Naive B cell (primary cell): ENCODE data around the gene VPS13D. TPM values are rescaled to one million over a fixed set of nuclear protein-coding genes. Genes with fewer than 3 reads are reported as not detected.
"Not testable (repeated sequence)": the region's sequence is repeated elsewhere in the genome, so short reads cannot be mapped to it uniquely, and the experiment has no call there.

Source experiments
- ATAC-seq, 2 donors: fragments of 150-1000 bp; cut with Tn5 transposase; 2 replicates each; pipeline ENCODE4 v1.10.0; 2021; ENCODE audit warnings: low read depth in 2 of 2, mild to moderate bottlenecking in 2 of 2, moderate library complexity in 2 of 2
- DNase-seq: peaks from one replicate; pipeline ENCODE4 v3.0.0; 2022
- H3K27ac Mint-ChIP-seq, 6 donors: one replicate each; pipeline ENCODE4 v1.8.0; 2020 to 2022; ENCODE audit warnings: mild to moderate bottlenecking in 6 of 6, mixed read lengths in 6 of 6, moderate library complexity in 5 of 6, inconsistent platforms in 2 of 6
- H3K27me3 Mint-ChIP-seq, 3 donors: one replicate each; pipeline ENCODE4 v1.8.0; 2021 to 2022; ENCODE audit warnings: mixed read lengths in 3 of 3, mild to moderate bottlenecking in 1 of 3
- H3K36me3 Mint-ChIP-seq, 2 donors: one replicate each; pipeline ENCODE4 v1.8.0; 2020 to 2022; ENCODE audit warnings: mixed read lengths in 2 of 2, inconsistent platforms in 1 of 2, mild to moderate bottlenecking in 1 of 2
- H3K4me1 Mint-ChIP-seq, 3 donors: one replicate each; pipeline ENCODE4 v1.8.0; 2020 to 2022; ENCODE audit warnings: mixed read lengths in 3 of 3, inconsistent platforms in 1 of 3, mild to moderate bottlenecking in 1 of 3, moderate library complexity in 1 of 3
- H3K4me3 Mint-ChIP-seq, 8 donors: one replicate each; pipeline ENCODE4 v1.8.0; 2020 to 2022; ENCODE audit warnings: mild to moderate bottlenecking in 8 of 8, mixed read lengths in 8 of 8, moderate library complexity in 8 of 8, inconsistent platforms in 2 of 8
- H3K9me3 Mint-ChIP-seq, 7 donors: one replicate each; pipeline ENCODE4 v1.8.0; 2020 to 2022; ENCODE audit warnings: mixed read lengths in 7 of 7, mild to moderate bottlenecking in 5 of 7, inconsistent platforms in 2 of 7, moderate library complexity in 1 of 7
- polyA plus RNA-seq, 6 donors: library from polyadenylated mRNA; unstranded; fragments of 300-500 nt; fragmentation: Illumina TruSeq; gene quantifications; one replicate each; pipeline ENCODE4 v1.2.3, GENCODE V29; 2021; ENCODE audit warnings: low read depth in 6 of 6

VPS13D gene
- polyA plus RNA-seq, 6 donors from 2014 or later = 7.6 to 14.6 (median 11.8) TPM

DNA sequence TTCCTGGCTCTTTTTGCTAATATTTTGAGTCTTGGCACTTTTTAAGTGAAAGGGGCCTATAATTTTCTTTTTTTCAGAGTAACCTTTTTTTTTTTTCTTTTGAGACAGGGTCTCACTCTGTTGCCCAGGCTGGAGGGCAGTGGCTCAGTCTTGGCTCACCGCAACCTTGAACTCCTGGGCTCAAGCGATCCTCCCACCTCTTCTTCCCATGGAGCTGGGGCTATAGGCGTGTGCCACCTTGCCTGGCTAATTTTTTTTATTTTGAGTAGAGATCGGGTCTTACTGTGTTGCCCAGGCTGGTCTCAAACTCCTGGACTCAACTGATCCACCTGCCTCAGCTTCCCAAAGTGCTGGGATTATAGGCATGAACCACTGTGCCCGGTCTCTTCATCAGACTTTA is 285.4 kb downstream of the VPS13D start:
- H3K4me1 Mint-ChIP-seq = peaks cover 5 to 34% (median 8%) of the 10 kb centered on the region in 3 donors

DNA sequence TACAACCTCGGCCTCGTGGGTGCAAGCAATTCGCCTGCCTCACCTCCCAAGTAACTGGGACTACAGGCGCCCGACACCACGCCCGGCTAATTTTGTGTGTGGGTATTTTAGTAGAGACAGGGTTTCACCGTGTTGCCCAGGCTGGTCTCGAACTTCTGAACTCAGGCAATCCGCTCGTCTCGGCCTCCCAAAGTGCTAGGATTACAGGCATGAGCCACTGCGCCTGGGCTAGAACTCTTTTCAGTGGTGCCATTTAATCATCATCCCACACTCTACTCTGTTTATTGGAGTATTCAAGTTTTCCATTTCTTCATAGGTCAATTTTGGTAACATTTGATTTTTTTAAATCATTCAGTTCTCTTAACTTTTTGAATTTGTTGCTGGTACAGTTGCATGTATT is 286.9 kb downstream of the VPS13D start:
- ATAC-seq = no peak
- peaks cover 5 to 8% of the 10 kb centered on the region in 2 donors for H3K36me3 Mint-ChIP-seq
- H3K9me3 Mint-ChIP-seq = peaks cover 0 to 6% (median 0%) of the 10 kb centered on the region in 7 donors
- no peak for DNase-seq
- peaks cover 0 to 21% (median 4%) of the 10 kb centered on the region in 3 donors for H3K4me1 Mint-ChIP-seq
- no peak overlapping the region for H3K27ac Mint-ChIP-seq
- peaks cover 0 to 4% (median 0%) of the 10 kb centered on the region in 3 donors for H3K27me3 Mint-ChIP-seq
- no peak overlapping the region for H3K4me3 Mint-ChIP-seq

More for the DNA sequence above, 285.4 kb downstream of the VPS13D start:
- ATAC-seq (no peak), DNase-seq (no peak)
- Mint-ChIP-seq H3K9me3 (peaks cover 0 to 6% (median 0%) of the 10 kb centered on the region in 7 donors), H3K36me3 (peaks cover 5 to 8% of the 10 kb centered on the region in 2 donors), H3K4me3 (no peak overlapping the region), H3K27me3 (peaks cover 0 to 1% (median 0%) of the 10 kb centered on the region in 3 donors), H3K27ac (peak overlapping the region in 1 of 6 donors; percentile 64)

DNA sequence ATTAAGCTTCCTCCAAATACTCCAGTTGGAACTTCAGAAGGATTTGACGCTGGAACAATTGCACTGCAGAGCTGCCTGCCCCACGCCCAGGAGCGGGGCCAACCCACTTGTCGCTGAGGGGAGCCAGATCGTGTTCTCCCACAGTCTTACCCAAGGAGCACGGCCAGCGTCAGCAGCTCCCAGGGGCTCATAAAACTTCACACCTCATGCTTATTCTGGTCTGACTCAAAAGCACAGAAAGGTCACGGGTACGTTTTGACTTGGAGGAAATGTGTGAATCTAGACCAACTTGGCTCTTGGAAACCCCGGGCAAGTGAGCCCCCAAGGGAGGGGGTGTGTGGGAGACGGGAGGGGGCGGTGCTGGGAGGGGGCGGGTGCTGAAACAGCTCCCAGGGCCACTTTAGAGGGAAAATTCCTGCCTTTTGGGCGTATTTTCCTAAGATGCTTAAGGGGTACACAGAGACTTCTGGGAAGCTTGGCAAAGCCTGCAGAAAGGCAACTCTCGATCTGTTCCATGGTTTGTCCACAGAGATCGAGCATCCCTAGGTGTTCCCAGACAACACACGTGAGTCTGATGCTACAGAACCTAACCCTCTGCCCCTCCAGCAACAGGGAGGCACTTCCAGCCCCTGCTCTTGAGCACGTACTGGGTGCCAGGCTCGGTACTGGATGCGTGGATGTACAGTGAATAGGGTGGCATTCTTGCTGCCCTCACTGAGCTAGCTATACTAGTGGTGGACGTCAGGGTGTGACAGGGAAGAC is 289.3 kb downstream of the VPS13D start:
- H3K27me3 Mint-ChIP-seq = peaks cover 0 to 4% (median 0%) of the 10 kb centered on the region in 3 donors
- peak overlapping the region in 1 of 6 donors; percentile 9 for H3K27ac Mint-ChIP-seq
- H3K4me3 Mint-ChIP-seq = no peak overlapping the region
- DNase-seq (no peak), ATAC-seq (no peak)
- peaks cover 0 to 7% (median 0%) of the 10 kb centered on the region in 7 donors for H3K9me3 Mint-ChIP-seq
- H3K4me1 Mint-ChIP-seq = peaks cover 0 to 7% (median 0%) of the 10 kb centered on the region in 3 donors
- H3K36me3 Mint-ChIP-seq = peaks cover 0 to 8% of the 10 kb centered on the region in 2 donors

DNA sequence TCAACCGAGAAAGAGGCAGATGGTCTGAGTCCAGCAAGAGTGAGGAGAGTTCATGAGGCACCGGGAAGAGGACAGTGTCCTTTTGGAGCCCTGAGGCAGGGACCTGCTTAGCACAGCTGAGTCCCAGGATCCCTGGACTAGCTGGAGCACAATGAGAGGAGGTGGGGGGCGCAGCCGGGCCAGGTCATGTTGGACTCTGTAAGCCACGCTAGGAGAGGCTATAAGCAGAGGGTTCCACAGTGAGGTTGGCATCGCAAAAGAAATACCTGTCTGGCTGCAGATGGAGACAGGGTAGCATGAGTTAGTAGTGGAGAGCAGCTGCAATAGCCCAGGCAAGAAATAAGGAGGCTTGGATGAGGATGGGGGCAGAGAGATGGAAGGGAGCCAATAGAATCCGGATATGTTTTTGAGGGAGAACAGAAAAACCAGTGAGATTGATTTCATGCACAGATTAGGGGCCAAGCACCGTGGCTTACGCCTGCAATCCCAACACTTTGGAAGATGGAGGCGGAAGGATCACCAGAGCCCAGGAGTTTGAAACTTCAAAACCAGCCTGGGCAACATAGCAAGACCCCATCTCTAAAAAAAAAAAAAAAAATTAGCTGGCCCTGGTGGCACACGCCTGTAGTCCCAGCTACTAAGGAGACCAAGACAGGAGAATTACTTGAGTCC is 290.0 kb downstream of the VPS13D start:
- Mint-ChIP-seq H3K36me3 (peaks cover 0 to 11% of the 10 kb centered on the region in 2 donors), H3K4me3 (no peak overlapping the region), H3K27ac (peak overlapping the region in 1 of 6 donors; percentile 57), H3K27me3 (peaks cover 0 to 4% (median 0%) of the 10 kb centered on the region in 3 donors), H3K4me1 (peaks cover 0 to under 1% (median 0%) of the 10 kb centered on the region in 3 donors), H3K9me3 (peaks cover 0 to 10% (median 0%) of the 10 kb centered on the region in 7 donors)
- DNase-seq (no peak), ATAC-seq (no peak)

DNA sequence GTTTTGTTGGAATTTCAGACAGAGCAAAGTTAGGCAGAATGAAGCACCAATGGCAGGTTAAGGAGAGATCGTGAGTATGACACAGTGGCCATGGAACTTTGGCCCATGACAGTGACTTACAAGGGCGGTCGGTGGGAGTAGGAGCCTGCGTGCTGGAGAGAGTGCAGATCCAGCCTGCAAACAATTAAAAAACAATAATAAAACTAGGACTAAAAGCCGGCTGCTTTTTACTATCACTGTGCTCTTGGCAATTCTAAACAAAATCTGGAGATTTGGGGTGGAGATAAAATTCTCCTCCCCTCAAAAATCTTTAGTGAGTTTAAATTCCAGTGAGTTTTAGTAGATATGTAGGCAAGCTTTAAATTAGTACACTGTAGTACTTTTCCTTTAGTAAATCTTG is 291.3 kb downstream of the VPS13D start:
- ATAC-seq = no peak
- no peak for DNase-seq
- peak overlapping the region in 3 of 6 donors; percentile 30 to 90 (median 69) for H3K27ac Mint-ChIP-seq
- H3K36me3 Mint-ChIP-seq = peaks cover 0 to 11% of the 10 kb centered on the region in 2 donors
- H3K27me3 Mint-ChIP-seq = peaks cover 0 to 4% (median 0%) of the 10 kb centered on the region in 3 donors
- H3K4me3 Mint-ChIP-seq = no peak overlapping the region
- H3K4me1 Mint-ChIP-seq = no peaks in the 10 kb centered on the region
- peaks cover 0 to 10% (median 0%) of the 10 kb centered on the region in 7 donors for H3K9me3 Mint-ChIP-seq

DNA sequence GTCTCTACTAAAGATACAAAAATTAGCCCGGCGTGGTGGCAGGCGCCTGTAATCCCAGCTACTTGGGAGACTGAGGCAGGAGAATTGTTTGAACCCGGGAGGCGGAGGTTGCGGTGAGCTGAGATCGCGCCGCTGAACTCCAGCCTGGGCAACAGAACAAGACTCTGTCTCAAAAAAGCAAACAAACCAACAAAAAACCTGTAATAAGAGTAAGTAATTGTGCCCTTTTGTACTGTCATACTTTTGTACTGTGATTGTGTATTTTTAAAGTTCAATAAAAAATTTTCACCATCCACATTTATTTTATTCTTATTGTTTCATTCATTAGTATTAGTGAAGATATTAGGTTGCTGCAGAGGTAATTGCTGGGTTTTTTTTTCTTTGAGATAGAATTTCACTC is 292.9 kb downstream of the VPS13D start:
- H3K27me3 Mint-ChIP-seq, H3K4me3 Mint-ChIP-seq, ATAC-seq, H3K4me1 Mint-ChIP-seq, H3K36me3 Mint-ChIP-seq, DNase-seq: not testable (repeated sequence)
- Mint-ChIP-seq H3K9me3 (peaks cover 0 to 10% (median 0%) of the 10 kb centered on the region in 7 donors), H3K27ac (peak overlapping the region in 2 of 6 donors; percentile 42 to 78)

DNA sequence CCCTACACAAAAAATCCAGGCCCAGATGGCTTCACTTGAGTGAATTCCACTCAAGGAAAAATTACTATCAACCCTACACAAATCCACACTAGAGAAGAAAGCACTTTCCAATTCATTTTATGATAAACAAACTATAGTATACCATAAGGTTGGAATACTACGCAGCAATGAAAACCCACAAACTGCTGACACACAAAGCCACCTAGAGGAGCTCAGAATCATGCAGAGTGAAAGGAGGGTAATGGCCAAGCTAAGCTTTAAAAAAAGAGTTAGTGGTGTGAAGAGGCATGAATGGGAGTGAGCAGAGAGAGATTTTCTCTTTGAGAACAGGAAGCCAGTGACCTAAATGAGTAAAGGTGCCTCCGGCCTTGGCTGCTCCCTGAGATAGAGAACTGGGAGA is 294.4 kb downstream of the VPS13D start:
- Mint-ChIP-seq H3K27me3 (peaks cover 0 to 4% (median 0%) of the 10 kb centered on the region in 3 donors), H3K4me3 (peak overlapping the region in 1 of 8 donors; percentile 15), H3K36me3 (peaks cover 0 to 5% of the 10 kb centered on the region in 2 donors), H3K9me3 (peaks cover 0 to 10% (median 0%) of the 10 kb centered on the region in 7 donors), H3K27ac (no peak overlapping the region), H3K4me1 (no peaks in the 10 kb centered on the region)
- DNase-seq = no peak
- ATAC-seq = no peak

DNA sequence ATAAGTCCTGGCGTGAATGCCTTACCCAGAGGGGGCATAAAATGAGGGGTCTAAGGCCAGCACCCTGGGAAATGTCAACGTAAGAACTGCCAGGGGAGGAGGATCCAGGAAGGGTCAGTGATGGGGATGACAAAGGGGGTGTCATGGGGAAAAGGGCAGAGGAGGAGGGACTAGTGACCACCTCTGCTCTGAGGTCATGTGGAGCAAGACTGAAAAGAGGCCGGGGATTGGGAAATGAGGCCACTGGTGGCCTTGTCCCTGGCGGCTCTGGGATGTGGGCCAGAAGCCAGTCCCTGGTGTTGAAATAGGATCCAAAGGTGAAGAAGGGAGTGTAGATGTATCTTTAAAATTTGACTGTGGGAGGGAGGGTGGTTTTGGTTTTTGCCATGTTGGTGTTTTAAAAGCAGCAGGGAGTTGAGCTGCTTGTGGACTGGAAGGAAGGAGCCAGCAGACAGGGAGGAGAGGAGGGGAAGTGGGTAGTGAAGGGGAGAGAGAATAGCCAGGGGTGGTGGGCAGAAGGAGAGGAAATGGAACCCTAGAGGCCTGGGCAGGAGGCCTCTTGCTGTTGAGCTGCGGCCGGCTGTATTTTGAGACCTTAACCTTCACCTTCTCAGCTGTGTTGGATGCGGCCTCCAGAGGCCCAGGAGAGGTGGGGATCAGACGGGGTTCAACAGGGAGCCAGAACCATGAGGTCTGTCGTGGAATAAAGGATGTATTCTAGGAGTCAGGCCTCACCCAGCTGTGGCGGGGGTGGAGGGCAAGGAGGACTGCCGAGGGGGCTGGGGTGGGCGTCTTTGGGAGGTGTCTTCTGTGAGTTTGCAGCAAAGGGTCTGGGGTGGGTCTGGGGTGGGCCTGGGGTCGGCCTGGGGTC is 295.7 kb downstream of the VPS13D start:
- Mint-ChIP-seq H3K27ac (peak overlapping the region in 1 of 6 donors; percentile 79), H3K4me3 (no peak overlapping the region), H3K27me3 (no peaks in the 10 kb centered on the region), H3K4me1 (no peaks in the 10 kb centered on the region), H3K9me3 (peaks cover 0 to 5% (median 0%) of the 10 kb centered on the region in 7 donors), H3K36me3 (peaks cover 0 to 5% of the 10 kb centered on the region in 2 donors)
- DNase-seq = no peak
- ATAC-seq = no peak

DNA sequence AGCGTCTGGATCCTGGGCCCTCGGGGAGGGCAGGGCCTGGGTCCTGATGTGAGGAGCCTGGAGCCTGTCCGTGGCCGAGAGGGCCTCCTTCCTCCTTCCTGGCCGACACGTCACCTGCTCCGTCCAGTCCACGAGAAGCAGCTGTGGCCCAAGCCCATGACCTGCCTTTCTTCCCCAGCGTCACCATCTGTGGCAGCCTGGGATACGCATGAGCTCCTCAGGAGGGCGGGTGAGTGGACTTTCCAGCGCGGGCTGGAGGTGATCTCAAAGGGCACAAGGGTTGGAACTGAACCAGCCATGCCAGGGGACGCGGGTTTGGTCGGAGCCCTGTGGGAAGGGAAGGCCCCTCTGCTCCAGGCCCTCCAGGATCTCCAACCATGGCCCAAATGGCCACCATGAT is 297.7 kb downstream of the VPS13D start:
- Mint-ChIP-seq H3K27me3 (no peaks in the 10 kb centered on the region), H3K36me3 (peaks cover 0 to 5% of the 10 kb centered on the region in 2 donors), H3K27ac (no peak overlapping the region), H3K9me3 (peaks cover 0 to 5% (median 0%) of the 10 kb centered on the region in 7 donors), H3K4me1 (no peaks in the 10 kb centered on the region), H3K4me3 (no peak overlapping the region)
- ATAC-seq (no peak), DNase-seq (no peak)

DNA sequence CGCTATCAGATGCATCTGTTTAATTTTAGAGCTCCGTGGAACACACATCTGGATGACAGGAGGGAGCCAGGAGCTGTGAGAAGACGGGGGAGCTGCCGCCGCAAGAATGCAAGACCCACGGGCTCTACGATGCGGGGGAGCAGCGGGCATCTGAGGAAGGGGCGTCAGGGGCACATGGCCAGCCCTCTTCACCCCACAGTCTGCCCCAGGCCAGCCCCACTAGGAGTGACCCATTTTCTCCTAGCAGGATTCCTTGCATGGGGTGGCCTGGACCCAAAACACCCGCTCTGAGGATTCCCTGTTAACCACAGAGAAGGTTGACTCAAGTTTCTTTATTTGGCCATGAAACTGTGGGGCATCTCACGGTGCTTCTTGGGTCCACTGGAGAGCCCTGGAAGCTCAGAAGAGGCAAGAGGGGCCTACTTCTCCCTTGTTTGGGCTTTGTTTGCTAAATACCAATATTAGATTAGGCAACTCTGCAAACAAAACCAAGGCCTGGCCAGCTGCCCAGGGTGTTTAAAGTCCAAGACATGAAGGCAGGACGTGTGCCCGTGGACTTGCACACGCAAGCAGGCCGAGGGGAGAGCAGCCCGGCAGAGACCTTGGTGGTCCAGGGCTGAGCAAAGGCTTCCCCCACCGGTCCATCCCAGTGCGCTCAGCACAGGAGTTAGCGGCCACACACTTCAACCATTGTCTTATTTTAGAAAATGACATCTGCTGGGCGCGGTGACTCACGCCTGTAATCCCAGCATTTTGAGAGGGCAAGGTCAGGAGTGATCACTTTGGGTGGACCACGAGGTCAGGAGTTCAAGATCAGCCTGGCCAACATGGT is 298.4 kb downstream of the VPS13D start:
- H3K9me3 Mint-ChIP-seq = peaks cover 0 to 5% (median 0%) of the 10 kb centered on the region in 7 donors
- H3K27ac Mint-ChIP-seq = no peak overlapping the region
- H3K4me1 Mint-ChIP-seq = no peaks in the 10 kb centered on the region
- no peak for ATAC-seq
- DNase-seq = no peak
- H3K27me3 Mint-ChIP-seq = no peaks in the 10 kb centered on the region
- peaks cover 0 to 5% of the 10 kb centered on the region in 2 donors for H3K36me3 Mint-ChIP-seq
- H3K4me3 Mint-ChIP-seq = no peak overlapping the region

DNA sequence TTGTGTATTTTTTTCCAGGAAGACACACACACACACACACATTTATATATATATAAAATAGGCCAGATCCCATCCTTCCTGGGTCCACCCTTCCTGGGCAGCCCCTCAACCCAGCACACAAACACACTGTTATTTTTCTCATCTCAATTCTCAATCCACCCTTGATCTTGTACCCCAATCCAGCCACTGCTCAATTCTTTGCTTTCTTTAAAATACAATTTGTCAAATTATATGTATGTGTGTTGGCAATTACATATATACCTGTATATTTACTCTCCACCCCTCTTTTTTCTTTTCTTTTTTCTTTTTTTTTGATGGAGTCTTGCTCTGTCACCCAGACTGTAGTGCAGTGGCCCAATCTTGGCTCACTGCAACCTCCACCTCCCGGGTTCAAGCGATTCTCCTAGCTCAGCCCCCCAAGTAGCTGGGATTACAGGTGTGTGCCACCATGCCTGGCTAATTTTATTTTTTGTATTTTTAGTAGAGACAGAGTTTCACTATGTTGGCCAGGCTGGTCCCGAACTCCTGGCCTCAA is 299.9 kb downstream of the VPS13D start:
- H3K4me3 Mint-ChIP-seq = no peak overlapping the region
- H3K4me1 Mint-ChIP-seq = no peaks in the 10 kb centered on the region
- ATAC-seq (no peak), DNase-seq (no peak)
- H3K27me3 Mint-ChIP-seq = no peaks in the 10 kb centered on the region
- H3K9me3 Mint-ChIP-seq = no peaks in the 10 kb centered on the region
- H3K36me3 Mint-ChIP-seq = no peaks in the 10 kb centered on the region
- H3K27ac Mint-ChIP-seq = peak overlapping the region in 4 of 6 donors; percentile 1 to 67 (median 16)
